ENCODE data around the gene PMEPA1.

PMEPA1 gene

DNA sequence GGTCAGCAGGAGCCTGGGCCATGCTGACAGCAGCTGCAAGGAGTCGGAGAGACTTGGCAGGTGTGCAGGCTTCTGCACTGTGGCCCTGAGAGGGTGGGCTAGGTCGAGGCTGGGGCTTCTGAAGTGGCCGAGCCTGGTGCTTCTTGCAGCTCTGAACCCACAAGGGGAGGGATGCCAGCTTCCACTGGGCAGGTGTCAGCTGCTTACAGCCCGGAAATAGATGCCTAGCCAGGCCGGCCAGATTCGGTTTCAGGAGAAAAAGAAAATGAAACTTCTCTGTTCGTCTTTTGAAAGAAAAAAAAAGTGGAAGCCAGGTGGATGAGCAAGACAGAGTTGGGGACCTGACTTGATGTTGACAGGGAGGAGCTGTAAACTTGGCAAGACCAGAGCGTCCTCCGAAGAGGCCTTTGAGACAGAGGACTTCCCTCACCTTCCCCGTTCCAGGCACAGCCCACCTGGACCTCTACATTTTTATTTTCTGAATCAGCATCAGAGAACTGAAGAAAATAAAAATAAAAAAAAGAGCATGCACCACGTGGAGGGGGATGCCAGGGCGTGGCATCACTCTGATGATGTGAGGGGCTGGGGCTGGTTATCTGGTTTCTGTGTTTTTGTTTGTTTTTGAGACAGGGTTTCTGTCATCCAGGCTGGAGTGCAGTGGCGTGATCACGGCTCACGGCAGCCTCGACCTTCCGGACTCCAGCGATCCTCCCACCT, 89.4 kb downstream of the PMEPA1 start, which contains the start of gene ZBP1:
Gene ZBP1 (minus strand): TSS at position 153 of the 717 bp plus-strand sequence. CDS start 131 bp downstream, at position 22.
- no peak within 1 kb of the TSS for H3K4me3 ChIP-seq (ENCODE audit: extremely low read depth, insufficient read depth, low read length, poor library complexity, severe bottlenecking)
- H3K36me3 ChIP-seq (ENCODE audit: control insufficient read depth, insufficient read depth, low read length), result no peaks in the 10 kb centered on the region
- WGBS, 2 experiments (ENCODE audit: insufficient coverage in 2 of 2), result 83 to 85% methylated on average over 8 to 14 of the region's 18 CpGs
- H3K4me1 ChIP-seq (ENCODE audit: control insufficient read depth, insufficient read depth, low read length, poor library complexity, severe bottlenecking), result peaks cover 7% of the 10 kb centered on the region
- H3K27ac ChIP-seq (ENCODE audit: low read depth, low read length, severe bottlenecking), result no peak within 1 kb of the TSS
- peaks cover 7% of the 10 kb centered on the region for H3K9me3 ChIP-seq (ENCODE audit: control insufficient read depth, low read length)

DNA sequence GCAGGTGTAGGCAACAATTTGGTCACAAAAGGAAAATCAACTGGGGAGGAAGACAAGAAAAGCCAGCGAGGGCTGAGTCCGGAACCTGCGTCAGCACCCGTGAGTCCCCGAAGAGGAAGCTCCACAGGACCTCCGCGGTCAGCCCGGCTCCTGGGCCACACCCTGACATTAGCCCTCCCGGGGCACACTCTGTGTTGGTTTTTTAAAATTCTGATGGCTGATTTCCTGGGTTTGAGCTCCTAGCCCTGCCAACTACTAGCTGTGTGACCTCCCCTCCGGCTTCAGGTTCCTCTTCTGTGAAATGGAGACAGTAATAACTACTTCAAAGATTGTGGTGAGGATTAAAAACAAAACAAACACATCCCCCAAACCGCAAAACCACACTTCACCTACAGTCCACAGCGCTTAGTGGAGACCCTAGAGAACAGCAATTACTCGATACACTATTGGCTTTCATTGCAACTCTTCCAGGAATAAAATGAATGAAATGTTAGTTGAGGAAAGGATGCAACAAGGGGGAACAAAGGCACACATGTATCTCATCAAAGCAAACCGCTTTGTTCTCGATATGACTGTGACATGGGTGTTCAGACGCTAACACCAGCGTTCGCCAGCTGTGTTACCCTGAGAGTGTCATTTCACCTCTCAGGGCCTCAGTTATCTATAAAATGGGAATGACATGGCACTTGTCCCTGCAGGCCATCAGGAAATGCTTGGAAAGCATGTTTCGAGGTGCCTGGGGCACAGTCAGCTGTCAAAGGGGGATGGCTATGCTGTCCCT, 90.6 kb downstream of the PMEPA1 start:
- Histone ChIP-seq H3K36me3 (ENCODE audit: control insufficient read depth, insufficient read depth, low read length) (no peaks in the 10 kb centered on the region), H3K27ac (ENCODE audit: low read depth, low read length, severe bottlenecking) (no peak overlapping the region), H3K9me3 (ENCODE audit: control insufficient read depth, low read length) (no peaks in the 10 kb centered on the region), H3K4me3 (ENCODE audit: extremely low read depth, insufficient read depth, low read length, poor library complexity, severe bottlenecking) (no peak overlapping the region), H3K4me1 (ENCODE audit: control insufficient read depth, insufficient read depth, low read length, poor library complexity, severe bottlenecking) (peaks cover 7% of the 10 kb centered on the region)
- 92 to 96% methylated on average over 15 of the region's 19 CpGs for WGBS, 2 experiments (ENCODE audit: insufficient coverage in 2 of 2)

DNA sequence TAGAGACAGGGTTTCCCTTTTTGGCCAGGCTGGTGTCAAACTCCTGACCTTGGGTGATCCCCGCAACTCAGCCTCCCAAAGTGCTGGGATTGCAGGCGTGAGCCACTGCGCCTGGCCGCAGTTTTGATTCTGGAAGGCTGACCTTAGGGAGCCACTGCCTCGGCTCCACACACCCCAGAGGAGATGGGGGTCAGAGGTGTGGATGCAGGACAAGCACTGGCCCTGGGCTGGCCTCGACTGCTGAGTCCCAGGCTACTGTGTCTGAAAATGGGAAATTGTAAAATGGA, 91.1 kb downstream of the PMEPA1 start:
- Histone ChIP-seq H3K4me1 (ENCODE audit: control insufficient read depth, insufficient read depth, low read length, poor library complexity, severe bottlenecking) (peaks cover 7% of the 10 kb centered on the region), H3K9me3 (ENCODE audit: control insufficient read depth, low read length) (no peaks in the 10 kb centered on the region), H3K36me3 (ENCODE audit: control insufficient read depth, insufficient read depth, low read length) (no peaks in the 10 kb centered on the region), H3K4me3 (ENCODE audit: extremely low read depth, insufficient read depth, low read length, poor library complexity, severe bottlenecking) (no peak overlapping the region), H3K27ac (ENCODE audit: low read depth, low read length, severe bottlenecking) (no peak overlapping the region)
- WGBS, 2 experiments (ENCODE audit: insufficient coverage in 2 of 2), result 84 to 97% methylated on average over 3 to 6 of the region's 6 CpGs

DNA sequence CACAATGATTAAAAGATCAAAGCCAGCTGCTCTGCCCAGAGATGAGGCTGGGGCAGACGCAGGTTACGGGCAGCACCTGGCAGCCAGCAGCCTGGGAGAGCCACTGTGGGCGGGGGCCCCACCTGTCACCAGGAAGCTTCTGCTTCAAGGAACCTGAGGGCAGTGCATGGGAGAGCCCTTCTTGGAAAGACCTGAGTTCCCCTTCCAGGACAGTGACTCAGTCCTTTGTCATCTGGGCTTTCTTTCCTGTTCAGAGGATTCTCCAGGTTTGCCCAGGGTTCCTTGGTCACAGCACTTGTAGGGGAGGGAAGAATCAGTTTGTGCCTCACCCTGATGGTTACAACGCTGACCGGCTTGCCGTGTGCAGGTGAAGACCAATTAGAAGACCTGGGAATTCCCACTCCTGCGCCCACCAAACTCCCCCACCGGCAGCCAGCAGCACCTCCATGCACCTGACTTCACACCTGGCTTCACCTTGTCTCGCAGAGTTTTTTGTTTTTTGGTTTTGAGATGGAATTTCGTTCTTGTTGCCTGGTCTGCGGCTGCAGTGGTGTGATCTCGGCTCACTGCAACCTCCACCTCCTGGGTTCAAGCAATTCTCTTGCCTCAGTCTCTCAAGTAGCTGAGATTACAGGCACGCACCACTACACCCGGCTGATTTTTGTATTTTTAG, 91.6 kb downstream of the PMEPA1 start:
- Histone ChIP-seq H3K36me3 (ENCODE audit: control insufficient read depth, insufficient read depth, low read length) (no peaks in the 10 kb centered on the region), H3K27ac (ENCODE audit: low read depth, low read length, severe bottlenecking) (no peak overlapping the region), H3K9me3 (ENCODE audit: control insufficient read depth, low read length) (no peaks in the 10 kb centered on the region), H3K4me1 (ENCODE audit: control insufficient read depth, insufficient read depth, low read length, poor library complexity, severe bottlenecking) (peaks cover 7% of the 10 kb centered on the region), H3K4me3 (ENCODE audit: extremely low read depth, insufficient read depth, low read length, poor library complexity, severe bottlenecking) (no peak overlapping the region)
- WGBS, 2 experiments (ENCODE audit: insufficient coverage in 2 of 2), result 85 to 90% methylated on average over 8 of the region's 14 CpGs

DNA sequence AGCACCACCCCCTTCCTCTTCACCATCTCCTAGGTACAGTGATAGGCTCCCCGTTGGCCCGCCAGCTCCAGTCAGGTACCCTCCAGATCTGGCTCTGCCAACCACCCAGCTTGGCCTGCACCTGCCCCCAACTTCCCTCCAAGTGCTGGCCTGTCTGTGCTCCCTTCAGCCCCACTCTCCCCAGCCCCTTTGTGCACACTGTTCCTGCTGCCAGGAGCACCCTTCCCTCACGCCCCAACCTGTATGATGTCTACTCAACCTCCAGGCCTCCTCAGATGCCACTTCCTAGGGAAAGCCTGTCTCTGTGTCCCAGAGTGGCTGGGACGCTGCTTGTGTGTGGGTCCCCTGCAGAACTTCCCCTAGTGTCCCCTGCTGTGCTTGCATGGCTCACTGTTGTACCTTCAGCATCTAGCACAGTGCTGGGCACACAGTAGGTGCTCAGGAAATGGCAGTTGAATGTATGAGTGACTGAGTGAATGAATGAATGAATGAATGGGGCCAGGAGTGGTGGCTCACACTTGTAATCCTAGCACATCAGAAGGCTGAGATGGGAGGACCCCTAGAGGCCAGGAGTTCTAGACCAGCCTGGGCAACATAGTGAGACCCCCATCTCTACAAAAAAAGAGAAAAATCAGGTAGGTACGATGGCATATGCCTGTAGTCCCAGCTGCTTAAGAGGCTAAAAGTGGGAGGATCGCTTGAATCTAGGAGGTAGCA, 92.6 kb downstream of the PMEPA1 start:
- Histone ChIP-seq H3K4me1 (ENCODE audit: control insufficient read depth, insufficient read depth, low read length, poor library complexity, severe bottlenecking) (peaks cover 7% of the 10 kb centered on the region), H3K4me3 (ENCODE audit: extremely low read depth, insufficient read depth, low read length, poor library complexity, severe bottlenecking) (no peak overlapping the region), H3K36me3 (ENCODE audit: control insufficient read depth, insufficient read depth, low read length) (no peaks in the 10 kb centered on the region), H3K9me3 (ENCODE audit: control insufficient read depth, low read length) (no peaks in the 10 kb centered on the region), H3K27ac (ENCODE audit: low read depth, low read length, severe bottlenecking) (no peak overlapping the region)
- WGBS, 2 experiments (ENCODE audit: insufficient coverage in 2 of 2), result 90 to 94% methylated on average over 5 to 6 of the region's 6 CpGs

DNA sequence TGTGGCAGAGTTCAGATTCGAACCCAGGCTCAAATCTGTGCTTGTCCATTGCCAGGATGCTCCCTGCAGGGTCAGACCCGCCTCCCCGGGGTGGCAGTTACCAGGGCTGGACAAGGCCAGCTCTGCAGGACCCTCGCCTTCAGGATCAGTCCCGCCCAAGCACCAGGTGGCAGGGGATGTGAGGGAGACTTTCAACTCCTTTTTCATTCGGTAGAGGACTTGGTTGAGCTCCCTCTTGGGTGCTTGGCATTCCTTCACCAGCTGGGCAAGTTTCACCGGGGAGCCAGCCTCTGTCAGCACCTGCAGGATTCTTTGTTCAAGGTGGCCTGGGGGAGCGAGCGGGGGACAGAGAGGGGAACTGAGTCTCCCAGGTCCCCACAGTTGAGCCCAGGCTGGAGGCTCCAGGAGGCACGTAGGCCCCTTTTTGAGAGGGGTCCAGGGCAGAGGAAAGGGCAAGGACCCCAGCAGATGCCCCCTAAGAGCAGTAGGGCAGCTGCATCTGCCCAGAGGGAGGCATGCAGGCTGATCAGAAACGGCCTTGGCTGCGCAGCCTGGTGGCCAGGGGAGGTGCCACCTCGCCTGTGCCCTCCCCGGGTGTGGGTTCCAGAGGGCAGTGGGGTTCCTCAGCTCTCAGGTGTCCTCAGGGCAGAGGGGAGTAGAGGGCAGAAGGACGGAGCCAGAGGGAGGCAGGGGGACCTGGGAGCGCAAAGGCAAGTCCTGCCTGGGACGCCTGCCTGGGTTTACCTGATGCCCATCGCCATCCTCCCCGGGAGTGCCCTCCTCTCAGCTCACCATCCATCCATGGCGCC, 93.5 kb downstream of the PMEPA1 start:
- Histone ChIP-seq H3K4me1 (ENCODE audit: control insufficient read depth, insufficient read depth, low read length, poor library complexity, severe bottlenecking) (no peaks in the 10 kb centered on the region), H3K27ac (ENCODE audit: low read depth, low read length, severe bottlenecking) (no peak overlapping the region), H3K36me3 (ENCODE audit: control insufficient read depth, insufficient read depth, low read length) (no peaks in the 10 kb centered on the region), H3K9me3 (ENCODE audit: control insufficient read depth, low read length) (no peaks in the 10 kb centered on the region), H3K4me3 (ENCODE audit: extremely low read depth, insufficient read depth, low read length, poor library complexity, severe bottlenecking) (no peak overlapping the region)
- 88 to 92% methylated on average over 17 to 19 of the region's 20 CpGs for WGBS, 2 experiments (ENCODE audit: insufficient coverage in 2 of 2)

DNA sequence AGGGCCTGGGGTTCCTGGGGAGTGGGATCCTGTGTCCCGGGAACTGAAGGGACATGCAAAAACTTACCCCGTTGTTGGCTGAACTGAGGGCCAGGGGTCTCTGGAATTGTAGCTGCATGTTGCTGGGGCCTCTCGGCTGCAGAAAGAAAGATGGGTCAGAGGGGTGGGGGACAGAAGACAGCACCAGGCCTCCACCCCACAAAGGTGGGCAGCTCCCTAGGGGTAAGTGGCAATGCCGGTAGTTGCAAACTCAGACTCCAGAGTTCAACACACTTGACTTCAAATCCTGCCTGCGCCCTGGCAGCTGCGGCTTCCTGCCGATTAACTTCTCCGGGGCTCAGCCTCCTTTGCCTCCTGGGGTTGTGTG, 94.4 kb downstream of the PMEPA1 start:
- no peak overlapping the region for H3K4me3 ChIP-seq (ENCODE audit: extremely low read depth, insufficient read depth, low read length, poor library complexity, severe bottlenecking)

DNA sequence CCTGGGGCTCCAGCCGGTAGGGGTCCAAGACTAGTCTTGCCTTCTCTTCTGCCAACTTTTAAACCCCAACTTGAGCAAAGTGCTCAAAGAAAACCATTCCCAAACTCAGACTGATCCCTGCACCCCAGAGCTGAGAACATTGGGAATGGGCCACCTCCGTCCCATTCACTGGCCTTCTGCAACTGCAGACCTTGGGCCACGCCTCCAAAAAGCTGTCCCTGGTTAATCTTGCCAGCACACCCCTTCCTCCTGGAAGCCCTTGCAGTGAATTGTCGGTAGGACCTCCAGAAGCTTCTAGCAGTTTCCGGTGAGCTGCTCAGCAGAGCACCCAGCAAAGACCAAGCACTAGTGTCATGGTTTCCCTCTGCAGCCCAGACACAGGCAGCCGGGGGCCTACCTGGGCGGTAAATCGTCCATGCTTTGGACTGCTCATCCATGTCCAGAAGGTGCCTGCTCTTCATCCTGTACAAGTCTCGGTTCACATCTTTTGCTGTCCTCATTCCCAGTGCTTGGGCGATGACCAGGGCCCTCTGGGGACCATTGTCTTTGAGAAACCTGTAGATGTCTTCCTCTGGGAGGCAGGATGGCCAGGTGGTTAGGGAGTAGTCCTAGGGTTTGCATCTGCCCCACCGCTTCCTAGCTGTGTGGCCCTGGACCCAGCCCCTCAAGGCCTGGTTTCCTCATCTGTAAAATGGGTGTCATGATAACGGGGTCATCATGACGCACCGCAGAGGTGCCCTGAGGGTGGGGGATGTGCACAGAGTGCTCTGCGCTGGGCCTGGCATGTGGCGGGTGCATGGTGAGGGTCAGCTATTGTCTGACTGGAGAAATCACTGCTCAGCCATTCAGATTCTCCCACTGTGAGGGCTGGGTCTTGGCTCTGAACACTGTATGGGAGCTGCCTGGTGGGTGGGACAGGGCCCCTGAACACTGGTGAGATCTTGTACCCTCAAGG, 95.0 kb downstream of the PMEPA1 start:
- H3K9me3 ChIP-seq (ENCODE audit: control insufficient read depth, low read length), result no peaks in the 10 kb centered on the region
- WGBS, 2 experiments (ENCODE audit: insufficient coverage in 2 of 2), result 90 to 97% methylated on average over 9 to 14 of the region's 16 CpGs
- H3K36me3 ChIP-seq (ENCODE audit: control insufficient read depth, insufficient read depth, low read length), result no peaks in the 10 kb centered on the region

More for the DNA sequence above, 94.4 kb downstream of the PMEPA1 start:
- Histone ChIP-seq H3K27ac (ENCODE audit: low read depth, low read length, severe bottlenecking) (no peak overlapping the region), H3K9me3 (ENCODE audit: control insufficient read depth, low read length) (no peaks in the 10 kb centered on the region), H3K4me1 (ENCODE audit: control insufficient read depth, insufficient read depth, low read length, poor library complexity, severe bottlenecking) (no peaks in the 10 kb centered on the region), H3K36me3 (ENCODE audit: control insufficient read depth, insufficient read depth, low read length) (no peaks in the 10 kb centered on the region)
- WGBS, 2 experiments (ENCODE audit: insufficient coverage in 2 of 2), result 82 to 98% methylated on average over 6 to 7 of the region's 8 CpGs

DNA sequence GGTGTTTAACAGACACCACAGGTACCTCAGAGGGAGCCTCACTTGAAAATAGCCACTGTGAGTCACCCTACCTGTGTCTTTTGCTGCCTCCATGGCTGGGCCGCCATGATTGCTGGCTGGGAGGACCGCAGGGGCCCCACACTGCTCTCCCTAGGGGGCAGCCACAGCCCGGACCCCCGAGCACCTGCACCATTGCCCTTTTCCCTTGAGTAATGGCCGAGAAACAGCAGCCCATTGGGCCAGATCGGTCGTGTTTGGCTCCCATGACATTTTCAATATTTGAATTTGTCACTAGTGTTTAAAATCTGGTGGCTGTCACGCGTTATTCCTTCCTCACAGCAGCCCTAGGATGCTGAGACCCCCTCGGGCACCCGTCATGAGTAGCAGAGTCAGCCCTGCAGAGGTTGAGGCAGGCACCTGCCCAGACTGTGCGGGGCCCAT, 96.3 kb downstream of the PMEPA1 start:
- Histone ChIP-seq H3K27ac (ENCODE audit: low read depth, low read length, severe bottlenecking) (no peak overlapping the region), H3K9me3 (ENCODE audit: control insufficient read depth, low read length) (no peaks in the 10 kb centered on the region), H3K36me3 (ENCODE audit: control insufficient read depth, insufficient read depth, low read length) (no peaks in the 10 kb centered on the region), H3K4me1 (ENCODE audit: control insufficient read depth, insufficient read depth, low read length, poor library complexity, severe bottlenecking) (no peaks in the 10 kb centered on the region), H3K4me3 (ENCODE audit: extremely low read depth, insufficient read depth, low read length, poor library complexity, severe bottlenecking) (no peak overlapping the region)
- WGBS, 2 experiments (ENCODE audit: insufficient coverage in 2 of 2), result 88 to 92% methylated on average over 6 to 9 of the region's 12 CpGs

More for the DNA sequence above, 95.0 kb downstream of the PMEPA1 start:
- Histone ChIP-seq H3K4me1 (ENCODE audit: control insufficient read depth, insufficient read depth, low read length, poor library complexity, severe bottlenecking) (no peaks in the 10 kb centered on the region), H3K27ac (ENCODE audit: low read depth, low read length, severe bottlenecking) (no peak overlapping the region), H3K4me3 (ENCODE audit: extremely low read depth, insufficient read depth, low read length, poor library complexity, severe bottlenecking) (no peak overlapping the region)
